NCI-H146 treated with DMSO at 0.1 percent for 48 hours (cell line): ENCODE data around the gene ABCC10.
"Not testable (repeated sequence)": the region's sequence is repeated elsewhere in the genome, so short reads cannot be mapped to it uniquely, and the experiment has no call there.

ENCODE experiments used
- DNase-seq: peaks from one replicate; lab custom pipeline; 2025; ENCODE audit not compliant: unreplicated experiment; lab: John Stamatoyannopoulos, UW

The ABCC10 gene

GRCh38 chr6:43442935-43443334 is 15.6 kb downstream of the ABCC10 start:
- no peak for DNase-seq

DNA sequence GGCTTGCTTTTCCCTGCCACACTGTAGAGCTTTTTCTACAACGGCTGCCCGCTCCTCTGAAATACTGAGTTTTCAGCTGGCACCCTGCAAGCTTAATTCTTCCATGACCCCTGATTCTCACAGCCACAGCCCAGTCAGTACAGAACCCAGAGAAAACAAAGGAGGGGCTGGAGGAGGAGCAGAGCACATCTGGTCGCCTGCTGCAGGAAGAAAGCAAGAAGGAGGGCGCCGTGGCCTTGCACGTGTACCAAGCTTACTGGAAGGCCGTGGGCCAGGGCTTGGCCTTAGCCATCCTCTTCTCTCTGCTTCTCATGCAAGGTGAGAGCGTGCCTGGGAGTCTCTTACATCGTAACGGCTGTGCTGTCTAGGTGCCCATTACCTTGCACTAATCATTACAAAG is 16.7 kb downstream of the ABCC10 start:
- no peak for DNase-seq

GRCh38 chr6:43444582-43444981 is 17.2 kb downstream of the ABCC10 start:
- DNase-seq: no peak

DNA sequence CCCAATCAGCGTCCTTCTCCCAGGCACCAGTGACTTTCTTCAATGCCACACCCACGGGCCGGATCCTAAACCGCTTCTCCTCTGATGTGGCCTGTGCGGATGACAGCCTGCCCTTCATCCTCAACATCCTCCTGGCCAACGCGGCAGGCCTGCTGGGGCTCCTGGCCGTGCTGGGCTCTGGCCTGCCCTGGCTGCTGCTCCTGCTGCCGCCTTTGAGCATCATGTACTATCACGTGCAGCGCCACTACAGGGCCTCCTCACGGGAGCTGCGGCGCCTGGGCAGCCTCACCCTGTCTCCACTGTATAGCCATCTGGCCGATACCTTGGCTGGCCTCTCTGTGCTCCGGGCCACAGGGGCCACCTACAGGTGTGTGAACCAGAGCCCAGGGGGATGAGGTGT is 18.2 kb downstream of the ABCC10 start:
- no peak for DNase-seq

GRCh38 chr6:43447604-43448003 is 20.3 kb downstream of the ABCC10 start:
- DNase-seq: no peak

GRCh38 chr6:43448916-43449315 is 21.6 kb downstream of the ABCC10 start:
- no peak for DNase-seq

- no peak for DNase-seq
These were observed 23.4 kb downstream of the ABCC10 start for GRCh38 chr6:43450699-43451131.

DNA sequence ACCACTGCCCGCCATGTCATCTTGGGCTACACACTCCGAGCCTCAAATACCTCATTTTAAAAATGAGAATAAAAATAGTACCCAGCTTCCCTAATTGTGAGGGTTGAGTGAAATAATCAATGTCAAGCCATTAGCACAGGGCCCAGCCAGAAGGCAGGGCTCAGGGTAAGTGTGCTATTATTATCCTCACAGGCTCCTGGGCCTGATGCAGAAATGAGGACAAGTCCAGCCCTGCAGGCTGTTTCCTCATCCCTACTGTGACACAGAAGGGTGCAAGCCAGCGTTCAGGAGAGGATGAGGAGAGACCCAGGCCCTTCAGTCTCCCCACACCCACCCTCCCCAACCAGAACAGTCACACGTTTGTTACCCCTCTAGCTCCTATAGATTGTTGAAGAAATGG is 24.0 kb downstream of the ABCC10 start:
- no peak for DNase-seq

GRCh38 chr6:43451939-43452338 is 24.6 kb downstream of the ABCC10 start:
- no peak for DNase-seq

- DNase-seq: no peak
These were observed 25.6 kb downstream of the ABCC10 start for GRCh38 chr6:43452896-43453295.

- no peak for DNase-seq
These were observed 26.5 kb downstream of the ABCC10 start for GRCh38 chr6:43453831-43454230.

GRCh38 chr6:43454290-43454695 is 27.0 kb downstream of the ABCC10 start:
- no peak for DNase-seq

GRCh38 chr6:43454696-43455530 is 27.6 kb downstream of the ABCC10 start:
- peak; percentile 77 for DNase-seq

DNA sequence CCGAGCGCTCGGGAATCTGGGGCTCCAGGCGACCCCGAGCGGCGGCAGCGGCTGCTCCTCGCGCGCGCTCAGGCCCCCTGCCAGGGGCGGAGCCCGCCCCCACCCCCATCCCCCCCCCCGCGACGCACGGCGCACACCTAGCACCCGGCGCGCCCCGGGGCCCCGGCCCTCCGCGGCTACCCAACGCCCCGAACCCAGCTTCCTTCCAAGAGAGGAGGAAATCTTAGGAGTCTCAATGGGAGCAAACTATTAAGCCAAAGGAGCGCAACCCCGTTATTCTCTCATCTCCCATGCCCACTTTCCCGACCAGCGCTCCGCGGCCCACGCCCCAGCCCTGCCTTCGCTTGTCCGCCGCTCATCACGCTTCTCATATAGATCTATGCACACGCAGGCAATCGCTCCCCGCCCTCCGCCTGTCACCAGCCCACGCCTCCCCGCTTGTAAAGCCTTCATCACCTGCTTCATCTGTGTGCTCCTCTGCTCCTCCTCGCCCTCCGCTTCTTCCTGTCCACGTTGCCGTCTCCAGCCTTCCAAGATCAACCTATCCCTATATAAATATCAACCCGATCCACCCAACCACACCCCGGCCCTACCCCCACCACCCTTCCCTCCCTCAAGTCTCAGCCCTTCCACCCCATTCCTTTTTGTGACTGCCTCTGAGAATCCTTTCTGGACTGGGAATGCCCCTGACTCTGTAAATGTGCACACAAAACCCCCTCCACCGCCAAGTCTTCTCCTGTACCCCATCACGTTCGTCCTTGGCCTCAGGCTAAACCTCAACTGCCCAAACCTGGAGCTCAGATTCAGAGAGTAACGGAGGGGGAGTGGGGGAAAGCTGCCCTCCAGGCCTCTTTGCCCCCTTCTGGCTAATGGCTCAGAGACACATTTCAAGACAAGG is 28.4 kb downstream of the ABCC10 start, which contains the start of gene DLK2:
Gene DLK2, minus strand, starts transcription at position 18 of the 898 bp plus-strand sequence. CDS start 723 bp downstream, outside the sequence.
- peak; percentile 84 for DNase-seq

DNA sequence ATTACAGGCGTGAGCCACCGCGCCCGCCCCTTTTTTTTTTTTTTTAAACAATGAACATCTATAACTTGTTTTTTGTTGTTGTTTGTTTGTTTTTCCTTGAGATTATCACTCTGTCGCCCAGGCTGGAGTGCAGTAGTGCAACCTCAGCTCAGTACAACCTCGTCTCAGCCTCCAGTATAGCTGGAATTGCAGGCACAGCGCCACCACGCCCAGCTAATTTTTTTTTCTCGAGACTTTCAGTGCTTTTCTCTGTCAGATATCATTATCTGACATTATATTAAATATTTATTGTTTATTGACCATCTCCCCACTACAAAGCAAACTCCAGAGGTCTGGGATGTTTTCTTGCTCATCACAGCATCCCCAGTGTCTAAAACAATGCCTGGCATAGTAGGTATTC is 30.3 kb downstream of the ABCC10 start:
- DNase-seq: peak; percentile 31

DNA sequence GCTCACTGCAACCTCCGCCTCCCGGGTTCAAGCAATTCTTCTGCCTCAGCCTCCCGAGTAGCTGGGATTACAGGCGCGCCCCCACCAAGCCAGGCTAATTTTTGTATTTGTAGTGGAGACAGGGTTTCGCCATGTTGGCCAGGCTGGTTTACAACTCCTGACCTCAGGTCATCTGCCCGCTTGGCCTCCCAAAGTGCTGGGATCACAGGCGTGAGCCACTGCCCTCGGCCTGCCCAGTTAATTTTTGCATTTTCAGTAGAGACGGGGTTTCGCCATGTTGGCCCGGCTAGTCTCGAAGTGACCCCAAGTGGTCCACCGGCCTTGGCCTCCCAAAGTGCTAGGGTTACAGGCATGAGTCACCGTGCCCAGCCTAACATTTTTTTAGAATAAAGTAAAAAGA is 30.8 kb downstream of the ABCC10 start:
- DNase-seq: not testable (repeated sequence)

DNA sequence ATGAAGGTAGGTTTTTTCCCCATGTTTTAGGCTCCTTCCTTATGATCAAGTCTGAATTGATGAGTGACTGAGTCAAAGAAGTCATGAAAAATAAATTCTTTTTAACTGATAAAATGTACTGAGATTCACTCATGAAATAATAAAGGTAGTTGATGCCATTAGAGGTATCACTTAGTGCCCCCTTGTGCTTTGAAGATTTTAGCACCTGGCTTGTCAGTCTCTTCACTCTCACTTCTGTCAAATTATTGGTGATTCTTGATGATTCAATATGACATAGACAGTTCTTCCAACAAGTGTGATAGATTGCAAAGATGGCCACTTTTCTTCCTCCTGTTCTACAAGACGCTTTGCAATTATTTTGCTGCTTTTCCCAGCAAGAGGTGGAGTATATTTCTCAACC is 32.2 kb downstream of the ABCC10 start:
- DNase-seq: no peak

- no peak for DNase-seq
These were observed 32.7 kb downstream of the ABCC10 start for GRCh38 chr6:43460032-43460431.

DNA sequence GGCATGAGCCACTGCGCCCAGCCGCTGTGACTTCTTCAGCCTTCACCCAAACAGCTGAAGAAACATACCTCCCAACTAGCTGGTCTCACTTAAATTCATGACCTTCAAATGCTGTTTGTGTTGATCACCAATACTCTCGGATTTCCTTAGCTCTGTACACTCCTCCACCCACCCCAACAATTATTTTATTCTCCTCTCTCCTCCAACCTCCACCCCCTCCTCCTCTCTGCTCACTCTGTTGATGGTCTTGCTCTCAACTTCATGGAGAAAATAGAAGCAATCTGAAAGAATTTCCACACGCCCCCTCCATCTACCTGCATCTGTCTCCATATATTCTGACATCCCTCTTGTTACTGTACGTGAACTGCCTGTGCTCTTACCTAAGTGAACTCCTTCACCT is 34.6 kb downstream of the ABCC10 start:
- DNase-seq: no peak

DNA sequence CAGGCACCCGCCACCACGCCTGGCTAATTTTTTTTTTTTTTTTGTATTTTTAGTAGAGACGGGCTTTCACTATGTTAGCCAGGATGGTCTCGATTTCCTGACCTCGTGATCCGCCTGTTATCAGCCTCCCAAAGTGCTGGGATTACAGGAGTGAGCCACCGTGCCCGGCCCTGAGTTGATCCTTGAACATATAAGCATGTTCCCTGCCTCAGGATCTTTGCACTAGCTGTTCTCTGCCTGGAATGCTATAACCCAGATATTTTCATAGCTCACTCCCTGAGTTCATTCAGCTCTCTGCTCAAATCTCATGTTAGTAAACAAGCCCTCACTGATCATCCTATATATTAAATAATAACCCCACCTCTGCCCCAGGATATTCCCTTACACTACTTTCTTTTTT is 37.0 kb downstream of the ABCC10 start:
- no peak for DNase-seq

DNA sequence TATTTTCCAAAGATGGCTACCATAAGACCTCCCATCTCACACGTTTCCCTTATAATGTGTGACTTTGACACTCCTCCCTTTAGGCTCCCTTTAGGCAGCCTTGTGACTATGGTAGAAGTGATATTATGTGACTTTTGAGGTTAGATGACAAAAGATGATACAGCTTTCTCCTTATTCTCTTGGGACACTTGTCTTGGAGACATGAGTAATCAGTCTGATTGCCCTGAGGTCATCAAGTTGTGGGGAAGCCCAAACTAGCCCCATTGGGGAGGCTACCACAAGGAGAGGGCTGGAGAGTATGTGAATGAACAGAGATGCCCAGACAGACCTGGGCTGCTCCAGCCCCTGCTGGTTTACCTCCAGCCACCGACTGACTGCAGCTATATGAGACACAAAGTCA is 38.6 kb downstream of the ABCC10 start:
- DNase-seq: no peak

GRCh38 chr6:43467265-43467664 is 39.9 kb downstream of the ABCC10 start:
- DNase-seq: not testable (repeated sequence)
